ENCODE measurements around the gene KCMF1.

KCMF1 gene

GRCh38 chr2:85032621-85033020, 61.7 kb downstream of the KCMF1 start:
- no peak for DNase-seq

- DNase-seq: no peak
Observed at GRCh38 chr2:85033388-85033787, 62.4 kb downstream of the KCMF1 start.

- DNase-seq: no peak
Observed at GRCh38 chr2:85034158-85034557, 63.2 kb downstream of the KCMF1 start.

GRCh38 chr2:85037622-85038021, 66.7 kb downstream of the KCMF1 start:
- no peak for DNase-seq

GRCh38 chr2:85042330-85042729, 71.4 kb downstream of the KCMF1 start:
- no peak for DNase-seq

GRCh38 chr2:85048534-85048933, 77.6 kb downstream of the KCMF1 start:
- no peak for DNase-seq

GRCh38 chr2:85049236-85049635, 78.3 kb downstream of the KCMF1 start:
- DNase-seq: no peak

GRCh38 chr2:85053802-85054201, 82.8 kb downstream of the KCMF1 start:
- DNase-seq: no peak

GRCh38 chr2:85057226-85057962, 86.4 kb downstream of the KCMF1 start:
- no peak for DNase-seq

- DNase-seq: no peak
Observed at GRCh38 chr2:85061896-85062295, 90.9 kb downstream of the KCMF1 start.

GRCh38 chr2:85062565-85062964, 91.6 kb downstream of the KCMF1 start:
- no peak for DNase-seq

GRCh38 chr2:85063981-85064599, 93.1 kb downstream of the KCMF1 start:
- DNase-seq: no peak

- DNase-seq: peak; percentile 76
Observed at GRCh38 chr2:85064927-85065577, 94.1 kb downstream of the KCMF1 start.

GRCh38 chr2:85066006-85066740, 95.2 kb downstream of the KCMF1 start:
- DNase-seq: peak; percentile 60

GRCh38 chr2:85066874-85067351, 96.0 kb downstream of the KCMF1 start:
- peak; percentile 94 for DNase-seq

GRCh38 chr2:85071096-85071495, 100.1 kb downstream of the KCMF1 start:
- no peak for DNase-seq

- no peak for DNase-seq
Observed at GRCh38 chr2:85073033-85073432, 102.1 kb downstream of the KCMF1 start.

GRCh38 chr2:85076618-85077274, 105.8 kb downstream of the KCMF1 start:
- DNase-seq: no peak

- DNase-seq: no peak
Observed at GRCh38 chr2:85077859-85078419, 107.0 kb downstream of the KCMF1 start.

- DNase-seq: no peak
Observed at GRCh38 chr2:85078536-85078935, 107.6 kb downstream of the KCMF1 start.

- DNase-seq: no peak
Observed at GRCh38 chr2:85083092-85083491, 112.1 kb downstream of the KCMF1 start.

- DNase-seq: no peak
Observed at GRCh38 chr2:85085563-85085962, 114.6 kb downstream of the KCMF1 start.

Data from eye (tissue), 1 donor.